GM18526 (cell line): Measurements from ENCODE around the gene TFAP2B.

Experiments used
- POLR2A ChIP-seq: IDR thresholded peaks from 3 replicates; pipeline ENCODE4 v1.6.1; 2011; ENCODE audit not compliant: insufficient read length; ENCODE audit errors: extremely low read depth

The TFAP2B gene

GRCh38 chr6:50853939-50854338, 35.3 kb downstream of the TFAP2B start:
- TF ChIP-seq POLR2A, result no peak

GRCh38 chr6:50861692-50862091, 43.0 kb downstream of the TFAP2B start:
- TF ChIP-seq POLR2A, result no peak

- TF ChIP-seq POLR2A, result no peak
Measured at GRCh38 chr6:50862176-50862575, 43.5 kb downstream of the TFAP2B start.

- no peak for TF ChIP-seq POLR2A
Measured at GRCh38 chr6:50864601-50865000, 45.9 kb downstream of the TFAP2B start.

GRCh38 chr6:50868466-50868865, 49.8 kb downstream of the TFAP2B start:
- TF ChIP-seq POLR2A, result no peak

- TF ChIP-seq POLR2A, result no peak
Measured at GRCh38 chr6:50873167-50873566, 54.5 kb downstream of the TFAP2B start.

GRCh38 chr6:50884364-50884763, 65.7 kb downstream of the TFAP2B start:
- TF ChIP-seq POLR2A, result no peak

- no peak for TF ChIP-seq POLR2A
Measured at GRCh38 chr6:50887112-50887511, 68.4 kb downstream of the TFAP2B start.

GRCh38 chr6:50889497-50889896, 70.8 kb downstream of the TFAP2B start:
- TF ChIP-seq POLR2A, result no peak

GRCh38 chr6:50889935-50890334, 71.3 kb downstream of the TFAP2B start:
- no peak for TF ChIP-seq POLR2A

GRCh38 chr6:50890579-50890978, 71.9 kb downstream of the TFAP2B start:
- no peak for TF ChIP-seq POLR2A

- no peak for TF ChIP-seq POLR2A
Measured at GRCh38 chr6:50891290-50891689, 72.6 kb downstream of the TFAP2B start.
